LNCAP (cell line): ENCODE data around the gene ANKRD33.

ENCODE experiments used
- TF ChIP-seq, protein P1 (sequence below): fragments of 450-650 bp; IDR thresholded peaks from 2 replicates; pipeline ENCODE4 v1.5.1; 2017; ENCODE audit warnings: mild to moderate bottlenecking

The ANKRD33 gene

GRCh38 chr12:51850965-51851299 lies 37.0 kb upstream of the ANKRD33 start:
- TF ChIP-seq, protein P1, sequence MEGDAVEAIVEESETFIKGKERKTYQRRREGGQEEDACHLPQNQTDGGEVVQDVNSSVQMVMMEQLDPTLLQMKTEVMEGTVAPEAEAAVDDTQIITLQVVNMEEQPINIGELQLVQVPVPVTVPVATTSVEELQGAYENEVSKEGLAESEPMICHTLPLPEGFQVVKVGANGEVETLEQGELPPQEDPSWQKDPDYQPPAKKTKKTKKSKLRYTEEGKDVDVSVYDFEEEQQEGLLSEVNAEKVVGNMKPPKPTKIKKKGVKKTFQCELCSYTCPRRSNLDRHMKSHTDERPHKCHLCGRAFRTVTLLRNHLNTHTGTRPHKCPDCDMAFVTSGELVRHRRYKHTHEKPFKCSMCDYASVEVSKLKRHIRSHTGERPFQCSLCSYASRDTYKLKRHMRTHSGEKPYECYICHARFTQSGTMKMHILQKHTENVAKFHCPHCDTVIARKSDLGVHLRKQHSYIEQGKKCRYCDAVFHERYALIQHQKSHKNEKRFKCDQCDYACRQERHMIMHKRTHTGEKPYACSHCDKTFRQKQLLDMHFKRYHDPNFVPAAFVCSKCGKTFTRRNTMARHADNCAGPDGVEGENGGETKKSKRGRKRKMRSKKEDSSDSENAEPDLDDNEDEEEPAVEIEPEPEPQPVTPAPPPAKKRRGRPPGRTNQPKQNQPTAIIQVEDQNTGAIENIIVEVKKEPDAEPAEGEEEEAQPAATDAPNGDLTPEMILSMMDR: no peak

- TF ChIP-seq, protein P1: no peak
Measured at GRCh38 chr12:51851413-51852124, 36.3 kb upstream of the ANKRD33 start.

- TF ChIP-seq, protein P1: no peak
Measured at GRCh38 chr12:51852404-51853137, 35.3 kb upstream of the ANKRD33 start.

GRCh38 chr12:51855586-51856428 lies 32.1 kb upstream of the ANKRD33 start:
- TF ChIP-seq, protein P1: no peak

GRCh38 chr12:51860986-51861385 lies 26.9 kb upstream of the ANKRD33 start:
- TF ChIP-seq, protein P1: no peak

- TF ChIP-seq, protein P1: no peak
Measured at GRCh38 chr12:51862947-51863346, 25.0 kb upstream of the ANKRD33 start.

GRCh38 chr12:51863363-51863932 lies 24.5 kb upstream of the ANKRD33 start:
- TF ChIP-seq, protein P1: no peak
